Muscle layer of duodenum (tissue), 2 donors: ENCODE results near the gene MORF4L1.
"Not testable (repeated sequence)": the region's sequence is repeated elsewhere in the genome, so short reads cannot be mapped to it uniquely, and the experiment has no call there.

Source experiments
- H3K27ac ChIP-seq: one replicate; pipeline ENCODE4 v1.7.0; 2013; ENCODE audit warnings: mild to moderate bottlenecking, low read length
- H3K27me3 ChIP-seq: one replicate; pipeline ENCODE4 v1.7.0; 2013; ENCODE audit warnings: low read depth, mild to moderate bottlenecking, control low read depth, low read length
- H3K36me3 ChIP-seq, 2 donors: one replicate each; pipeline ENCODE4 v1.7.0; 2013; ENCODE audit warnings: low read length in 2 of 2, control low read depth in 1 of 2, mild to moderate bottlenecking in 1 of 2; ENCODE audit not compliant: insufficient read depth in 2 of 2, control insufficient read depth in 1 of 2
- H3K4me1 ChIP-seq, 2 donors: one replicate each; pipeline ENCODE4 v1.7.0; 2013; ENCODE audit warnings: low read length in 2 of 2, mild to moderate bottlenecking in 2 of 2, control low read depth in 1 of 2, moderate library complexity in 1 of 2; ENCODE audit not compliant: insufficient read depth in 2 of 2, control insufficient read depth in 1 of 2
- H3K4me3 ChIP-seq, 2 donors: one replicate each; pipeline ENCODE4 v1.7.0; 2013; ENCODE audit warnings: low read length in 2 of 2, low read depth in 1 of 2, mild to moderate bottlenecking in 1 of 2
- H3K9me3 ChIP-seq, 2 donors: one replicate each; pipeline ENCODE4 v1.7.0; 2013; ENCODE audit warnings: low read length in 2 of 2, control low read depth in 1 of 2, mild to moderate bottlenecking in 1 of 2; ENCODE audit not compliant: control insufficient read depth in 1 of 2
- donor health status: healthy.

MORF4L1 gene

GRCh38 chr15:78921517-78921916 lies 48.8 kb downstream of the MORF4L1 start:
- Histone ChIP-seq H3K27me3 (no peaks in the 10 kb centered on the region), H3K4me3 (no peak overlapping the region), H3K4me1 (peaks cover 0 to 13% of the 10 kb centered on the region in 2 donors), H3K9me3 (no peaks in the 10 kb centered on the region), H3K27ac (no peak overlapping the region), H3K36me3 (peaks cover 39 to 49% of the 10 kb centered on the region in 2 donors)

GRCh38 chr15:78921940-78922339 lies 49.2 kb downstream of the MORF4L1 start:
- Histone ChIP-seq H3K36me3 (peaks cover 44 to 51% of the 10 kb centered on the region in 2 donors), H3K27me3 (no peaks in the 10 kb centered on the region), H3K4me3 (no peak overlapping the region), H3K9me3 (no peaks in the 10 kb centered on the region), H3K4me1 (peaks cover 0 to 9% of the 10 kb centered on the region in 2 donors), H3K27ac (no peak overlapping the region)

GRCh38 chr15:78922527-78922926 lies 49.8 kb downstream of the MORF4L1 start:
- no peaks in the 10 kb centered on the region for H3K27me3 ChIP-seq
- no peak overlapping the region for H3K27ac ChIP-seq
- H3K36me3 ChIP-seq, result peaks cover 50 to 57% of the 10 kb centered on the region in 2 donors
- H3K9me3 ChIP-seq, result no peaks in the 10 kb centered on the region
- peaks cover 0 to 4% of the 10 kb centered on the region in 2 donors for H3K4me1 ChIP-seq
- H3K4me3 ChIP-seq, result no peak overlapping the region

- no peak overlapping the region for H3K27ac ChIP-seq
Observed at GRCh38 chr15:78923015-78923414, 50.3 kb downstream of the MORF4L1 start.

GRCh38 chr15:78923480-78924360 lies 51.0 kb downstream of the MORF4L1 start:
- no peaks in the 10 kb centered on the region for H3K9me3 ChIP-seq
- H3K36me3 ChIP-seq, result peaks cover 49 to 62% of the 10 kb centered on the region in 2 donors
- no peaks in the 10 kb centered on the region for H3K27me3 ChIP-seq

More at GRCh38 chr15:78923015-78923414, 50.3 kb downstream of the MORF4L1 start:
- Histone ChIP-seq H3K4me1 (no peaks in the 10 kb centered on the region), H3K36me3 (peaks cover 49 to 61% of the 10 kb centered on the region in 2 donors), H3K9me3 (no peaks in the 10 kb centered on the region), H3K4me3 (no peak overlapping the region), H3K27me3 (no peaks in the 10 kb centered on the region)

GRCh38 chr15:78925076-78925624 lies 52.5 kb downstream of the MORF4L1 start:
- no peak overlapping the region for H3K4me3 ChIP-seq
- H3K9me3 ChIP-seq, result no peaks in the 10 kb centered on the region
- peaks cover 49 to 62% of the 10 kb centered on the region in 2 donors for H3K36me3 ChIP-seq
- H3K27me3 ChIP-seq, result no peaks in the 10 kb centered on the region
- H3K27ac ChIP-seq, result no peak overlapping the region
- no peaks in the 10 kb centered on the region for H3K4me1 ChIP-seq

More at GRCh38 chr15:78923480-78924360, 51.0 kb downstream of the MORF4L1 start:
- no peaks in the 10 kb centered on the region for H3K4me1 ChIP-seq
- no peak overlapping the region for H3K27ac ChIP-seq
- no peak overlapping the region for H3K4me3 ChIP-seq

- peaks cover 0 to 3% of the 10 kb centered on the region in 2 donors for H3K4me1 ChIP-seq
- no peak overlapping the region for H3K27ac ChIP-seq
- H3K36me3 ChIP-seq, result peaks cover 48 to 61% of the 10 kb centered on the region in 2 donors
- H3K4me3 ChIP-seq, result no peak overlapping the region
- no peaks in the 10 kb centered on the region for H3K27me3 ChIP-seq
- no peaks in the 10 kb centered on the region for H3K9me3 ChIP-seq
Observed at GRCh38 chr15:78925956-78926743, 53.5 kb downstream of the MORF4L1 start.

GRCh38 chr15:78927077-78927790 lies 54.5 kb downstream of the MORF4L1 start:
- peaks cover 0 to 7% of the 10 kb centered on the region in 2 donors for H3K4me1 ChIP-seq
- no peak overlapping the region for H3K27ac ChIP-seq
- no peaks in the 10 kb centered on the region for H3K9me3 ChIP-seq
- no peaks in the 10 kb centered on the region for H3K27me3 ChIP-seq
- H3K36me3 ChIP-seq, result peaks cover 37 to 50% of the 10 kb centered on the region in 2 donors
- H3K4me3 ChIP-seq, result no peak overlapping the region

- peaks cover 27 to 40% of the 10 kb centered on the region in 2 donors for H3K36me3 ChIP-seq
- H3K4me1 ChIP-seq, H3K9me3 ChIP-seq, H3K27ac ChIP-seq, H3K4me3 ChIP-seq, H3K27me3 ChIP-seq: not testable (repeated sequence)
Observed at GRCh38 chr15:78928176-78928575, 55.5 kb downstream of the MORF4L1 start.

- no peaks in the 10 kb centered on the region for H3K9me3 ChIP-seq
- H3K4me1 ChIP-seq, result peaks cover 0 to 11% of the 10 kb centered on the region in 2 donors
- H3K27me3 ChIP-seq, result no peaks in the 10 kb centered on the region
- H3K27ac ChIP-seq, result no peak overlapping the region
- H3K4me3 ChIP-seq, result no peak overlapping the region
- peaks cover 24 to 36% of the 10 kb centered on the region in 2 donors for H3K36me3 ChIP-seq
Observed at GRCh38 chr15:78928616-78929093, 56.0 kb downstream of the MORF4L1 start.
